Measurements from ENCODE around the gene AGAP1.

GRCh38 chr2:235968155-235968554 lies 474.3 kb downstream of the AGAP1 start:
- no peak for TF ChIP-seq POLR2A (IDR thresholded peaks at IDR 0.05; ENCODE audit: low read depth, low read length)
- TF ChIP-seq POLR2AphosphoS5 (IDR thresholded peaks at IDR 0.05; ENCODE audit: low read depth, low read length): no peak
- no peak for TF ChIP-seq TAF1 (IDR thresholded peaks at IDR 0.05; ENCODE audit: borderline replicate concordance, low read depth, low read length)

Data from GM12892 (cell line).